GM12878 (cell line): ENCODE measurements around the gene APCDD1L.

Experiments
- POLR2AphosphoS5 ChIP-seq: IDR thresholded peaks from 2 replicates; pipeline ENCODE4 v1.6.1; 2011; ENCODE audit warnings: mild to moderate bottlenecking, low read length, inconsistent platforms
- RCOR1 ChIP-seq: conservative IDR thresholded peaks from 2 replicates; pipeline ENCODE4 v1.6.1; 2012; ENCODE audit warnings: low read depth, low read length, improper control_type of control experiment
- SIN3A ChIP-seq: IDR thresholded peaks from 2 replicates; pipeline ENCODE4 v1.6.1; 2012; ENCODE audit warnings: low read depth, low read length, improper control_type of control experiment
- SMAD1 ChIP-seq: fragments of 450-650 bp; IDR thresholded peaks from 2 replicates; pipeline ENCODE4 v1.6.1; 2018; ENCODE audit warnings: mild to moderate bottlenecking, low read depth; ENCODE audit not compliant: partially characterized antibody
- SREBF2 ChIP-seq: IDR thresholded peaks from 2 replicates; pipeline ENCODE4 v1.6.1; 2012; ENCODE audit warnings: mild to moderate bottlenecking, low read length
- ZNF207 ChIP-seq: fragments of 450-650 bp; IDR thresholded peaks from 2 replicates; pipeline ENCODE4 v1.6.1; 2014; ENCODE audit warnings: antibody characterized with exemption, mild to moderate bottlenecking, borderline replicate concordance
- TF ChIP-seq, protein P1 (sequence below): fragments of 450-650 bp; formaldehyde crosslinking; IDR thresholded peaks from 2 replicates; pipeline ENCODE4 v1.4.0; 2022; ENCODE audit warnings: mild to moderate bottlenecking, moderate library complexity
- TF ChIP-seq, protein P2 (sequence below): IDR thresholded peaks from 2 replicates; pipeline ENCODE4 v1.6.1; 2012; ENCODE audit warnings: low read depth, low read length, improper control_type of control experiment
- TF ChIP-seq, protein P3 (sequence below): fragments of 450-650 bp; IDR thresholded peaks from 2 replicates; pipeline ENCODE4 v1.6.1; 2016; ENCODE audit warnings: mild to moderate bottlenecking, moderate library complexity, borderline replicate concordance

DNA sequence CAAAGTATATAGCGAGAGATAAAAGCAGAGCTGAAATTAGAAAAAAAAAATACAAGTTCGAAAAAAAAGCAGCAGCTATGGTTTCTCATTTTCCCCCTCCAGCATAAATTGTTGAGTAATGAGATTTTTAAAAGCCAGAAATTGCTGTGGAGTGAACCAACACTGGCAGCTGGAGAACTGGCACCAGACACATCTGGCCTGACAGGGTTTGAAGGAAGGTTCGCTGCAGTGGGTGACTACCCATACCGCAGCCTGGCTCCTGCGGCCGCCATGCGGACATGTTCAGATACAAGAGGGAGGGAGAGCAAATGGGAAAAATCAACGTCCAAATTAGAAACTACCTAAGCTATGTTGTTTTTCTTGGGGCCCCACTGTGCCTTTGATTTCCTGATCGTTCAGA is 3.3 kb downstream of the APCDD1L start:
- TF ChIP-seq, protein P1, sequence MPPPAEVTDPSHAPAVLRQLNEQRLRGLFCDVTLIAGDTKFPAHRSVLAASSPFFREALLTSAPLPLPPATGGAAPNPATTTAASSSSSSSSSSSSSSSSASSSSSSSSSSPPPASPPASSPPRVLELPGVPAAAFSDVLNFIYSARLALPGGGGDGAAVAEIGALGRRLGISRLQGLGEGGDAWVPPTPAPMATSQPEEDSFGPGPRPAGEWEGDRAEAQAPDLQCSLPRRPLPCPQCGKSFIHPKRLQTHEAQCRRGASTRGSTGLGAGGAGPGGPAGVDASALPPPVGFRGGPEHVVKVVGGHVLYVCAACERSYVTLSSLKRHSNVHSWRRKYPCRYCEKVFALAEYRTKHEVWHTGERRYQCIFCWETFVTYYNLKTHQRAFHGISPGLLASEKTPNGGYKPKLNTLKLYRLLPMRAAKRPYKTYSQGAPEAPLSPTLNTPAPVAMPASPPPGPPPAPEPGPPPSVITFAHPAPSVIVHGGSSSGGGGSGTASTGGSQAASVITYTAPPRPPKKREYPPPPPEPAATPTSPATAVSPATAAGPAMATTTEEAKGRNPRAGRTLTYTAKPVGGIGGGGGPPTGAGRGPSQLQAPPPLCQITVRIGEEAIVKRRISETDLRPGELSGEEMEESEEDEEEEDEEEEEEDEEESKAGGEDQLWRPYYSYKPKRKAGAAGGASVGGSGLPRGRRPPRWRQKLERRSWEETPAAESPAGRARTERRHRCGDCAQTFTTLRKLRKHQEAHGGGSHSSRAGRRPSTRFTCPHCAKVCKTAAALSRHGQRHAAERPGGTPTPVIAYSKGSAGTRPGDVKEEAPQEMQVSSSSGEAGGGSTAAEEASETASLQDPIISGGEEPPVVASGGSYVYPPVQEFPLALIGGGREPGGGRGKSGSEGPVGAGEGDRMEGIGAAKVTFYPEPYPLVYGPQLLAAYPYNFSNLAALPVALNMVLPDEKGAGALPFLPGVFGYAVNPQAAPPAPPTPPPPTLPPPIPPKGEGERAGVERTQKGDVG = no peak
- TF ChIP-seq, protein P2, sequence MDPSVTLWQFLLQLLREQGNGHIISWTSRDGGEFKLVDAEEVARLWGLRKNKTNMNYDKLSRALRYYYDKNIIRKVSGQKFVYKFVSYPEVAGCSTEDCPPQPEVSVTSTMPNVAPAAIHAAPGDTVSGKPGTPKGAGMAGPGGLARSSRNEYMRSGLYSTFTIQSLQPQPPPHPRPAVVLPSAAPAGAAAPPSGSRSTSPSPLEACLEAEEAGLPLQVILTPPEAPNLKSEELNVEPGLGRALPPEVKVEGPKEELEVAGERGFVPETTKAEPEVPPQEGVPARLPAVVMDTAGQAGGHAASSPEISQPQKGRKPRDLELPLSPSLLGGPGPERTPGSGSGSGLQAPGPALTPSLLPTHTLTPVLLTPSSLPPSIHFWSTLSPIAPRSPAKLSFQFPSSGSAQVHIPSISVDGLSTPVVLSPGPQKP = no peak
- TF ChIP-seq POLR2AphosphoS5 (no peak), RCOR1 (no peak), ZNF207 (no peak), SMAD1 (no peak), SIN3A (no peak), SREBF2 (no peak)
- TF ChIP-seq, protein P3, sequence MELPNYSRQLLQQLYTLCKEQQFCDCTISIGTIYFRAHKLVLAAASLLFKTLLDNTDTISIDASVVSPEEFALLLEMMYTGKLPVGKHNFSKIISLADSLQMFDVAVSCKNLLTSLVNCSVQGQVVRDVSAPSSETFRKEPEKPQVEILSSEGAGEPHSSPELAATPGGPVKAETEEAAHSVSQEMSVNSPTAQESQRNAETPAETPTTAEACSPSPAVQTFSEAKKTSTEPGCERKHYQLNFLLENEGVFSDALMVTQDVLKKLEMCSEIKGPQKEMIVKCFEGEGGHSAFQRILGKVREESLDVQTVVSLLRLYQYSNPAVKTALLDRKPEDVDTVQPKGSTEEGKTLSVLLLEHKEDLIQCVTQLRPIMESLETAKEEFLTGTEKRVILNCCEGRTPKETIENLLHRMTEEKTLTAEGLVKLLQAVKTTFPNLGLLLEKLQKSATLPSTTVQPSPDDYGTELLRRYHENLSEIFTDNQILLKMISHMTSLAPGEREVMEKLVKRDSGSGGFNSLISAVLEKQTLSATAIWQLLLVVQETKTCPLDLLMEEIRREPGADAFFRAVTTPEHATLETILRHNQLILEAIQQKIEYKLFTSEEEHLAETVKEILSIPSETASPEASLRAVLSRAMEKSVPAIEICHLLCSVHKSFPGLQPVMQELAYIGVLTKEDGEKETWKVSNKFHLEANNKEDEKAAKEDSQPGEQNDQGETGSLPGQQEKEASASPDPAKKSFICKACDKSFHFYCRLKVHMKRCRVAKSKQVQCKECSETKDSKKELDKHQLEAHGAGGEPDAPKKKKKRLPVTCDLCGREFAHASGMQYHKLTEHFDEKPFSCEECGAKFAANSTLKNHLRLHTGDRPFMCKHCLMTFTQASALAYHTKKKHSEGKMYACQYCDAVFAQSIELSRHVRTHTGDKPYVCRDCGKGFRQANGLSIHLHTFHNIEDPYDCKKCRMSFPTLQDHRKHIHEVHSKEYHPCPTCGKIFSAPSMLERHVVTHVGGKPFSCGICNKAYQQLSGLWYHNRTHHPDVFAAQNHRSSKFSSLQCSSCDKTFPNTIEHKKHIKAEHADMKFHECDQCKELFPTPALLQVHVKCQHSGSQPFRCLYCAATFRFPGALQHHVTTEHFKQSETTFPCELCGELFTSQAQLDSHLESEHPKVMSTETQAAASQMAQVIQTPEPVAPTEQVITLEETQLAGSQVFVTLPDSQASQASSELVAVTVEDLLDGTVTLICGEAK = no peak
